Peyer's patch (tissue), 4 donors: ENCODE results near the gene PIGU. TPM values are rescaled to one million over a fixed set of nuclear protein-coding genes. Genes with fewer than 3 reads are reported as not detected.
A peak's percentile ranks its signal among the peaks of the same experiment; 100 is the strongest.
"Not testable (repeated sequence)": the region's sequence is repeated elsewhere in the genome, so short reads cannot be mapped to it uniquely, and the experiment has no call there.

Experiments
- DNase-seq, 3 donors: peaks; one replicate each; pipeline ENCODE4 v3.0.0-alpha.2; 2017 to 2019
- H3K27ac ChIP-seq, 4 donors: fragments of 200-600 bp; sonication (generic); one replicate each; pipeline ENCODE4 v1.5.1; 2016 to 2019
- H3K27me3 ChIP-seq, 2 donors: fragments of 200-600 bp; sonication (generic); one replicate each; pipeline ENCODE4 v1.5.1; 2019
- H3K36me3 ChIP-seq, 3 donors: fragments of 200-600 bp; sonication (generic); one replicate each; pipeline ENCODE4 v1.5.1; 2016 to 2019
- H3K4me1 ChIP-seq, 4 donors: fragments of 200-600 bp; sonication (generic); one replicate each; pipeline ENCODE4 v1.5.1; 2016 to 2019
- H3K4me3 ChIP-seq, 4 donors: fragments of 200-600 bp; sonication (generic); 1 replicate in 3 of 4; 2 replicates in 1 of 4; pipeline ENCODE4 v1.5.1; 2016 to 2019; ENCODE audit warnings: mild to moderate bottlenecking in 1 of 4
- H3K9me3 ChIP-seq, 4 donors: fragments of 200-600 bp; sonication (generic); one replicate each; pipeline ENCODE4 v1.5.1; 2016 to 2019; ENCODE audit warnings: mild to moderate bottlenecking in 1 of 4
- POLR2A ChIP-seq, 2 donors: fragments of 450-650 bp; IDR thresholded peaks; one replicate each; pipeline ENCODE4 v1.5.1; 2017; ENCODE audit warnings: antibody characterized with exemption in 2 of 2, mild to moderate bottlenecking in 2 of 2, moderate library complexity in 2 of 2
- total RNA-seq, 4 donors: library from RNA; depleted of rRNA; stranded (reverse); fragments of >200 nt; gene quantifications; one replicate each; pipeline ENCODE4 v1.1.0, GENCODE V29; 2016
- TF ChIP-seq, protein P1 (sequence below), 6 experiments: fragments of 450-650 bp in 4 of 6; fragments of 200-600 bp in 2 of 6; sonication (generic) in 1 of 6; IDR thresholded peaks; one replicate each; pipeline ENCODE4 v1.5.1; 2017 to 2019; ENCODE audit warnings: antibody characterized with exemption in 6 of 6, mild to moderate bottlenecking in 3 of 6, moderate library complexity in 1 of 6

PIGU gene
- total RNA-seq, 4 donors from 2014 or later = 6.6 to 29.5 (median 18.4) TPM

DNA sequence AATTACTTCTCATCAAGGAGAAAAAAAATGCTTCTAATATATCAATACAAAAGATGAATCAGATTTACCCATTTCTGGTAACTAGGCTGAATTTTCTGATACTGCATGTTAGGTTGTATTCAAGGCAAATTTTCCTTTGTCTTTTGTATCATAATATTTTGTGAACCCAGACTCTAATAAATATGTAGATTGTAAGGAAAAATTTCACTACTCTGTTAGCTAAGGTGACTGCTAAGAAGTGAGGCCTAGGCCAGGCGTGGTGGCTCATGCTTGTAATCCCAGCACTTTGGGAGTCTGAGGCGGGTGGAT lies 40.0 kb upstream of the PIGU start:
- TF ChIP-seq, protein P1, sequence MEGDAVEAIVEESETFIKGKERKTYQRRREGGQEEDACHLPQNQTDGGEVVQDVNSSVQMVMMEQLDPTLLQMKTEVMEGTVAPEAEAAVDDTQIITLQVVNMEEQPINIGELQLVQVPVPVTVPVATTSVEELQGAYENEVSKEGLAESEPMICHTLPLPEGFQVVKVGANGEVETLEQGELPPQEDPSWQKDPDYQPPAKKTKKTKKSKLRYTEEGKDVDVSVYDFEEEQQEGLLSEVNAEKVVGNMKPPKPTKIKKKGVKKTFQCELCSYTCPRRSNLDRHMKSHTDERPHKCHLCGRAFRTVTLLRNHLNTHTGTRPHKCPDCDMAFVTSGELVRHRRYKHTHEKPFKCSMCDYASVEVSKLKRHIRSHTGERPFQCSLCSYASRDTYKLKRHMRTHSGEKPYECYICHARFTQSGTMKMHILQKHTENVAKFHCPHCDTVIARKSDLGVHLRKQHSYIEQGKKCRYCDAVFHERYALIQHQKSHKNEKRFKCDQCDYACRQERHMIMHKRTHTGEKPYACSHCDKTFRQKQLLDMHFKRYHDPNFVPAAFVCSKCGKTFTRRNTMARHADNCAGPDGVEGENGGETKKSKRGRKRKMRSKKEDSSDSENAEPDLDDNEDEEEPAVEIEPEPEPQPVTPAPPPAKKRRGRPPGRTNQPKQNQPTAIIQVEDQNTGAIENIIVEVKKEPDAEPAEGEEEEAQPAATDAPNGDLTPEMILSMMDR (IDR thresholded peaks at IDR 0.05) = no peak
- no peak overlapping the region for H3K4me3 ChIP-seq
- H3K27me3 ChIP-seq = no peaks in the 10 kb centered on the region
- no peak for DNase-seq
- H3K36me3 ChIP-seq = peaks cover 0 to 21% (median 0%) of the 10 kb centered on the region in 3 donors
- H3K9me3 ChIP-seq = no peaks in the 10 kb centered on the region
- no peak overlapping the region for H3K27ac ChIP-seq
- H3K4me1 ChIP-seq = peaks cover 0 to 12% (median 0%) of the 10 kb centered on the region in 4 donors

DNA sequence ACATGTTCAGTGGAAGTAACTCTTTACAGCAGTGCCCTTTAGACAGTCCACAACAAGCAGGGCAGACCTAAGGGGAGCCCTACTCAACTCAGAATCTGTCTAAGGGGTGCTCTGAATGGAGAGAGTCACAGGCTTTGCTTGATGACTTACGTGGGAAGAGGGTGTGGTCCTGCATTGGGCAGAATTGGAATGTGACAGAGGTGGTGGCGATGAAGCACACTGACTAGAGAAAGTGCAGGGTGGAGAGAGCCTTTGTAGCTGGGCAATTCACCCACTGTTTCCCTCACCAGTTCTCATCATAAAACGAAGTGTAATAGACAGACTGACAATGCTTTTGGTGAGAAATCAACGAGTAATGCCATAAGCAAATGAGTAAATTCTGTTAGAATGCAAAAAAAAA lies 38.5 kb upstream of the PIGU start:
- Histone ChIP-seq H3K27me3 (no peaks in the 10 kb centered on the region), H3K4me3 (no peak overlapping the region), H3K36me3 (peaks cover 0 to 17% (median 0%) of the 10 kb centered on the region in 3 donors), H3K4me1 (peaks cover 0 to 17% (median 1%) of the 10 kb centered on the region in 4 donors), H3K9me3 (no peaks in the 10 kb centered on the region), H3K27ac (no peak overlapping the region)
- TF ChIP-seq, protein P1 (IDR thresholded peaks at IDR 0.05) = no peak
- TF ChIP-seq POLR2A (IDR thresholded peaks at IDR 0.05) = no peak
- DNase-seq = no peak

DNA sequence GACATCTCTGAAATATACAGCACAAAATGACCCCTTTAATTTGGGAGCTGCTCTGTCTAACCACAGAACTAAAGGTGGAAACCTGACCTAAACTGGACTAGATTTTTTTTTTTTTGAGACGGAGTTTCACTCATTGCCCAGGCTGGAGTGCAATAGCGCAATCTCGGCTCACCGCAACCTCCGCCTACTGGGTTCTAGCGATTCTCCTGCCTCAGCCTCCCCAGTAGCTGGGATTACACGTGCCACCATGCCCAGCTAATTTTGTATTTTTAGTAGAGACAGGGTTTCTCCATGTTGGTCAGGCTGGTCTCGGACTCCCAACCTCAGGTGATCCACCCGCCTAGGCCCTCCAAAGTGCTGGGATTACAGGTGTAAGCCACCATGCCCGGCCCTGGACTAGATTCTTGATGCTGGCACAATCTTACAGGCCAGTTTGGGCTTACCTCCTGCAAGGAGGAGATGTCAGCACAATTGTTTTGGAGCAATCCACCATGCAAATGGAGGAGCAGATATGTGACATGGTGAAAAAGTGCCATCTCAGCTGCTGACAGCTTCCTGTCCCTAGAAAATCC lies 37.1 kb upstream of the PIGU start:
- H3K27me3 ChIP-seq, DNase-seq, H3K4me3 ChIP-seq, H3K9me3 ChIP-seq: not testable (repeated sequence)
- H3K36me3 ChIP-seq = peaks cover 0 to 17% (median 0%) of the 10 kb centered on the region in 3 donors
- H3K27ac ChIP-seq = peak overlapping the region in 1 of 4 donors; percentile 40
- peaks cover 0 to 20% (median 5%) of the 10 kb centered on the region in 4 donors for H3K4me1 ChIP-seq

DNA sequence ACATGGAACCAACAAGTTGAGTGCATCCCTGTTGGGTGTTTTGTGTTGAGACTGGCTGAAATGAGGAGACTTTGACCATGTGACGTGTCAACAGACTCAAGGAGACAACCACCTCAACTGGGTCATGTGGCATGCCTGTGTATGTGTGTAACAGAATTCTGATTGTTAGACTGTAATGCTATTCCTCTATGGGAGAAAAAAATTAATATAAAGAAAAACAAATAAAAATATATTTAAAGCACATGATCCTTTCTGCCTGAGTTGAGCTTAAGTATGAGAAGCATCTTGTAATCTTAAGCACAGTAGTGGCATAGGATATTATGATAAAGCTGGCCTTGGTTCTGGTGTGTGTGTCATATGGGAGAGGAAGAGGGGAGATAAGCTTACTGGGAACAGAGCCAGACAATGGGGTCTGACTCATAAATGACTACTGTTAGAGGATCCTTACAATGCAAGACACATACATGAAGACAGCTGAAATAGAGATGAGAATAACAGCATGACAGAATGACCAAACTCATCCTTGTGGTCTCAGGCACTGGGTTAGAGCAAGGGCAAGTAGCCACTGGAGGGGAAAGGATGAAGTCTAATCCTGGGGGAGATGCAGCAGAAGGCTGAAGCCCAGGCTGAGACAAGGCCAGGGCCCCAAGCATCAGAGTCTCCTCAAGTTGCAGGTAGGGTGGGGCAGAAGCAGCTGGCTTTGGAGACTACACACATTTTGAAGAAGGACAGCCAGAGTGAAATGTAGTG lies 36.5 kb upstream of the PIGU start:
- Histone ChIP-seq H3K36me3 (peaks cover 0 to 17% (median 0%) of the 10 kb centered on the region in 3 donors), H3K27ac (peak overlapping the region in 2 of 4 donors; percentile 18 to 73), H3K9me3 (no peaks in the 10 kb centered on the region), H3K27me3 (no peaks in the 10 kb centered on the region), H3K4me1 (peaks cover 0 to 26% (median 5%) of the 10 kb centered on the region in 4 donors), H3K4me3 (no peak overlapping the region)
- peak in 1 of 3 donors; percentile 65 for DNase-seq
- TF ChIP-seq, protein P1 (IDR thresholded peaks at IDR 0.05) = no peak
- TF ChIP-seq POLR2A (IDR thresholded peaks at IDR 0.05) = no peak

DNA sequence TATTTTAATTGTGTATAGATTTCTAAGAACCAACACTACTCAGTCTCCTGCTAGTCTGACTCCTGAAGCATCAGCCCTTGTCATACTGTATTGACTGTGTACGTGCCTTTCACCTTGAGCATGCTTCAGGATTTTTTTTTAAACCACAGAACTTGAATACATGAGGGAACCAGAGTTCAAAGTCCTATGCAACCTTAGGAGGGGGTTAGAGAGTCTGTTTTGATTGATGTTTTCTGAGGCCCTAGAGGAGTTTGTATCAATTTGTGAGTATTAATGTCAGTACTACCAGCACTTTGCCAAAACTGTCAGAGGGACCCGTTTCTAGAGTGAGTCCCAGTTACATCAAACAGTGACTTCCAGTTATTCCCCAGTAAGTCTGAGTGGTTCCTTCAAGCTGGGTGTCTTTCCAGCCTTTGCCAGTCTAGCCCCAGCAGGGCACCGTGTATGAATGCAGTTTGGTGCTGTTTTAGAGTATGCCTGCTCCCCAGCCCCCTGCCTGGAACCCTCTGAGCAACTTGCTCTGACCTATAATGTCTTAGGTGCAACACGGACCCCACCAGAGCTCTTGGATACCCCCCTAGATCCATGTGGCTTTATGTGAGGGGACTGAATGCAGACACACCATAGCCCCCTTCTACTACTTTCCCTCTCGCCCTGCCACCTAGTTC lies 35.8 kb upstream of the PIGU start:
- peaks cover 0 to 28% (median 5%) of the 10 kb centered on the region in 4 donors for H3K4me1 ChIP-seq
- no peak overlapping the region for H3K4me3 ChIP-seq
- H3K27ac ChIP-seq = peak overlapping the region in 2 of 4 donors; percentile 18 to 73
- no peaks in the 10 kb centered on the region for H3K9me3 ChIP-seq
- no peak for DNase-seq
- H3K36me3 ChIP-seq = peaks cover 0 to 17% (median 0%) of the 10 kb centered on the region in 3 donors
- H3K27me3 ChIP-seq = no peaks in the 10 kb centered on the region
- no peak for TF ChIP-seq POLR2A (IDR thresholded peaks at IDR 0.05)
- TF ChIP-seq, protein P1 (IDR thresholded peaks at IDR 0.05) = no peak
